KOPT-K1 (cell line): ENCODE data around the gene RPS19.

Source experiments
- H3K27ac ChIP-seq: fragments of 200-600 bp; sonication (generic); 2 replicates; pipeline ENCODE4 v1.5.1; 2016; ENCODE audit warnings: antibody characterized with exemption, mild to moderate bottlenecking, low read depth, low read length; ENCODE audit not compliant: poor library complexity, severe bottlenecking
- H3K36me3 ChIP-seq: fragments of 200-600 bp; sonication (generic); 2 replicates; pipeline ENCODE4 v1.5.1; 2017; ENCODE audit warnings: antibody characterized with exemption, mild to moderate bottlenecking, low read length, moderate library complexity; ENCODE audit not compliant: insufficient read depth
- H3K9me3 ChIP-seq: fragments of 200-600 bp; sonication (generic); 2 replicates; pipeline ENCODE4 v1.5.1; 2017; ENCODE audit warnings: antibody characterized with exemption, low read length, mild to moderate bottlenecking; ENCODE audit not compliant: insufficient read depth, poor library complexity, severe bottlenecking

RPS19 gene

GRCh38 chr19:41918653-41919244 is 58.7 kb downstream of the RPS19 start:
- H3K27ac ChIP-seq = no peak overlapping the region
- H3K9me3 ChIP-seq = no peaks in the 10 kb centered on the region
- no peaks in the 10 kb centered on the region for H3K36me3 ChIP-seq

GRCh38 chr19:41919948-41920712 is 60.1 kb downstream of the RPS19 start:
- Histone ChIP-seq H3K36me3 (no peaks in the 10 kb centered on the region), H3K27ac (no peak overlapping the region), H3K9me3 (no peaks in the 10 kb centered on the region)

GRCh38 chr19:41920882-41921576 is 61.0 kb downstream of the RPS19 start:
- H3K9me3 ChIP-seq = no peaks in the 10 kb centered on the region
- H3K36me3 ChIP-seq = no peaks in the 10 kb centered on the region
- H3K27ac ChIP-seq = no peak overlapping the region

GRCh38 chr19:41921577-41922576 is 61.8 kb downstream of the RPS19 start:
- no peaks in the 10 kb centered on the region for H3K36me3 ChIP-seq
- H3K27ac ChIP-seq = no peak overlapping the region
- H3K9me3 ChIP-seq = no peaks in the 10 kb centered on the region
